HepG2 (cell line): Measurements from ENCODE around the gene CIAO3. TPM values are rescaled to one million over a fixed set of nuclear protein-coding genes. Genes with fewer than 3 reads are reported as not detected.

Experiments
- CHD2 ChIP-seq: IDR thresholded peaks from 2 replicates; pipeline ENCODE4 v1.6.1; 2011; ENCODE audit warnings: low read depth, low read length, improper control_type of control experiment
- FIP1L1 ChIP-seq: fragments of 200-400 bp; formaldehyde crosslinking; IDR thresholded peaks from 2 replicates; pipeline ENCODE4 v1.6.1; 2018; ENCODE audit warnings: low read depth, mild to moderate bottlenecking, low read length, moderate library complexity, borderline replicate concordance; ENCODE audit not compliant: insufficient read depth
- FOXM1 ChIP-seq: sonication (generic); formaldehyde crosslinking; IDR thresholded peaks from 2 replicates; pipeline ENCODE4 v1.5.0; 2020; ENCODE audit warnings: missing genetic modification reagents
- KLF12 ChIP-seq: sonication (generic); formaldehyde crosslinking; IDR thresholded peaks from 2 replicates; pipeline ENCODE4 v1.4.0; 2020; ENCODE audit warnings: missing genetic modification reagents, borderline replicate concordance
- MAFK ChIP-seq, 2 experiments: IDR thresholded peaks in 1 of 2; conservative IDR thresholded peaks in 1 of 2; 2 replicates each; pipeline ENCODE4 v1.6.1; 2011; ENCODE audit warnings: improper control_type of control experiment in 2 of 2, low read length in 2 of 2
- ZNF224 ChIP-seq: sonication (generic); formaldehyde crosslinking; IDR thresholded peaks from 2 replicates; pipeline ENCODE4 v1.5.0; 2020; ENCODE audit warnings: mild to moderate bottlenecking, missing genetic modification reagents
- ZNF367 ChIP-seq: sonication (generic); formaldehyde crosslinking; IDR thresholded peaks from 2 replicates; pipeline ENCODE4 v1.4.0; 2020; ENCODE audit warnings: missing genetic modification reagents, borderline replicate concordance
- ZNF430 ChIP-seq: sonication (generic); formaldehyde crosslinking; IDR thresholded peaks from 2 replicates; pipeline ENCODE4 v1.9.0; 2021; ENCODE audit warnings: mild to moderate bottlenecking, missing genetic modification reagents
- ZNF431 ChIP-seq: sonication (generic); formaldehyde crosslinking; IDR thresholded peaks from 2 replicates; pipeline ENCODE4 v1.9.0; 2022; ENCODE audit warnings: missing genetic modification reagents, low read depth, mild to moderate bottlenecking, borderline replicate concordance
- ZNF546 ChIP-seq: sonication (generic); formaldehyde crosslinking; conservative IDR thresholded peaks from 2 replicates; pipeline ENCODE4 v1.8.1; 2023; ENCODE audit warnings: mild to moderate bottlenecking, missing genetic modification reagents
- polyA plus RNA-seq, 8 experiments: library from polyadenylated mRNA; depleted of rRNA in 3 of 8; stranded (reverse) in 7 of 8; unstranded in 1 of 8; fragments of >200 nt; fragmentation: Illumina TruSeq in 4 of 8; extraction: Trizol in 4 of 8; gene quantifications; 2 replicates each; pipeline versions ENCODE4 v1.2.1 to v1.2.3, GENCODE V29; 2011 to 2016; ENCODE audit warnings: low read depth in 4 of 8, missing spikeins in 1 of 8, mixed read lengths in 1 of 8; ENCODE audit not compliant: insufficient read depth in 1 of 8
- total RNA-seq, 5 experiments: library from RNA; depleted of rRNA; stranded (reverse); fragments of >200 nt; fragmentation: Illumina TruSeq; extraction: Trizol; gene quantifications; 2 replicates each; pipeline ENCODE4 v1.2.3, GENCODE V29; 2016; ENCODE audit warnings: low read depth in 1 of 5
- TF ChIP-seq, protein P1 (sequence below): sonication (generic); formaldehyde crosslinking; IDR thresholded peaks from 2 replicates; pipeline ENCODE4 v1.4.0; 2020; ENCODE audit warnings: mild to moderate bottlenecking, missing genetic modification reagents, borderline replicate concordance
- TF ChIP-seq, protein P2 (sequence below): sonication (generic); formaldehyde crosslinking; IDR thresholded peaks from 2 replicates; pipeline ENCODE4 v1.4.0; 2020; ENCODE audit warnings: missing genetic modification reagents
- TF ChIP-seq, protein P3 (sequence below): sonication (generic); formaldehyde crosslinking; IDR thresholded peaks from 2 replicates; pipeline ENCODE4 v1.5.1; 2020; ENCODE audit warnings: mild to moderate bottlenecking, missing genetic modification reagents, borderline replicate concordance
- TF ChIP-seq, protein P4 (sequence below): sonication (generic); formaldehyde crosslinking; IDR thresholded peaks from 2 replicates; pipeline ENCODE4 v1.9.0; 2021; ENCODE audit warnings: missing genetic modification reagents, borderline replicate concordance
- TF ChIP-seq, protein P5 (sequence below): sonication (generic); formaldehyde crosslinking; IDR thresholded peaks from 2 replicates; pipeline ENCODE4 v1.5.1; 2020; ENCODE audit warnings: mild to moderate bottlenecking, missing genetic modification reagents, moderate library complexity

CIAO3 gene
- total and polyA plus RNA-seq, 2 of the 13 experiments (the other 11 are each of a cell fraction or from before 2014, with no cell fraction given), result 21.7 to 25.0 TPM

DNA sequence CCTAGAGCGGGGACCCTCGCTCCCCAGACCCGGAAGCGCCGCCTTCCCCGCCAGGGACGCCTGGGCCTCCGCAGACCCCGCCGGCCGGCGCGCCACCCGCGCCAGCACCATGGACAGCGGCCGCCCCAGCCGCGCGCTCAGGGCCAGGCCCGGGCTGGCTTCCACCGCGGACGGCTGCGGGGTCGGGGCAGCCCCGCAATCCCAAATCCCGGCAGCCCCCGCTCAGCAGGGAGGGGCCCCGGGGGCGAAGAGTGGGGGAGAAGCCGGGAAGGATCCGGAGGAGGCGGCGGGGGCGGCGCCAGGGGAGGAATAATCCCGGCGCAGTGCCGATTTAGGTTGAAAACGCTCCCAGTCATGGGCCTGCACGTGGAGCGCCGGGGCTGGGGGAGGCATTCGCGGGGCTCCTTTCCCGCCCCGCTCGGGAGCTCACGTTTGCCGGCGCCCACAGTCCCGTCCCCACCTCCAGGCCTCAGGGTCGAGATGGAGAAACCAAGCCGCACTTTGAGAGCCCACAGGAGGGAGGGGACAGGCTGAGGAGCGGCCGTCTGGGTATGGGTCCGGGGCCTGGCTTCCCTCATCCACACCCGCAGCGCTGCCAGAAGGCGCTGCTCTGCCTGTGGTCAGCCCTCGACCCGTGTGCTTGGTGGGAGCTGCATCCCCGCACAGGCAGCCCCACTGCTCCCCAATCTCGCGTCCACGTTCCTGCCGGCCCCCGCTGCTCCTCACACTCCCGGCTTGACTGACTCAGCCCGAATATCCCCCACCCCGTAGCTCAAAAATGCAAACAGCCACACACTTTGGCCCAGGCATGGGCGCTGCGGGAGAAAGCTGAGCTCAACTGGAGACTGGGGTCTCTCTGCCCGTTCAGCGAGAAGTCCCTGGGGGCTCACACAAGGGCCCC, 39.9 kb downstream of the CIAO3 start (continued):
- TF ChIP-seq, protein P1, sequence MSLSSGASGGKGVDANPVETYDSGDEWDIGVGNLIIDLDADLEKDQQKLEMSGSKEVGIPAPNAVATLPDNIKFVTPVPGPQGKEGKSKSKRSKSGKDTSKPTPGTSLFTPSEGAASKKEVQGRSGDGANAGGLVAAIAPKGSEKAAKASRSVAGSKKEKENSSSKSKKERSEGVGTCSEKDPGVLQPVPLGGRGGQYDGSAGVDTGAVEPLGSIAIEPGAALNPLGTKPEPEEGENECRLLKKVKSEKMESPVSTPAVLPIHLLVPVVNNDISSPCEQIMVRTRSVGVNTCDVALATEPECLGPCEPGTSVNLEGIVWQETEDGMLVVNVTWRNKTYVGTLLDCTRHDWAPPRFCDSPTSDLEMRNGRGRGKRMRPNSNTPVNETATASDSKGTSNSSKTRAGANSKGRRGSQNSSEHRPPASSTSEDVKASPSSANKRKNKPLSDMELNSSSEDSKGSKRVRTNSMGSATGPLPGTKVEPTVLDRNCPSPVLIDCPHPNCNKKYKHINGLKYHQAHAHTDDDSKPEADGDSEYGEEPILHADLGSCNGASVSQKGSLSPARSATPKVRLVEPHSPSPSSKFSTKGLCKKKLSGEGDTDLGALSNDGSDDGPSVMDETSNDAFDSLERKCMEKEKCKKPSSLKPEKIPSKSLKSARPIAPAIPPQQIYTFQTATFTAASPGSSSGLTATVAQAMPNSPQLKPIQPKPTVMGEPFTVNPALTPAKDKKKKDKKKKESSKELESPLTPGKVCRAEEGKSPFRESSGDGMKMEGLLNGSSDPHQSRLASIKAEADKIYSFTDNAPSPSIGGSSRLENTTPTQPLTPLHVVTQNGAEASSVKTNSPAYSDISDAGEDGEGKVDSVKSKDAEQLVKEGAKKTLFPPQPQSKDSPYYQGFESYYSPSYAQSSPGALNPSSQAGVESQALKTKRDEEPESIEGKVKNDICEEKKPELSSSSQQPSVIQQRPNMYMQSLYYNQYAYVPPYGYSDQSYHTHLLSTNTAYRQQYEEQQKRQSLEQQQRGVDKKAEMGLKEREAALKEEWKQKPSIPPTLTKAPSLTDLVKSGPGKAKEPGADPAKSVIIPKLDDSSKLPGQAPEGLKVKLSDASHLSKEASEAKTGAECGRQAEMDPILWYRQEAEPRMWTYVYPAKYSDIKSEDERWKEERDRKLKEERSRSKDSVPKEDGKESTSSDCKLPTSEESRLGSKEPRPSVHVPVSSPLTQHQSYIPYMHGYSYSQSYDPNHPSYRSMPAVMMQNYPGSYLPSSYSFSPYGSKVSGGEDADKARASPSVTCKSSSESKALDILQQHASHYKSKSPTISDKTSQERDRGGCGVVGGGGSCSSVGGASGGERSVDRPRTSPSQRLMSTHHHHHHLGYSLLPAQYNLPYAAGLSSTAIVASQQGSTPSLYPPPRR (CRISPR knock-in tag), result no peak
- TF ChIP-seq MAFK (conservative IDR thresholded peaks at IDR 0.05 in 1 of 2, IDR thresholded peaks at IDR 0.05 in 1 of 2; ENCODE audit: low read length in 2 of 2), result no peak
- TF ChIP-seq ZNF224 (CRISPR knock-in tag), result no peak
- TF ChIP-seq, protein P2, sequence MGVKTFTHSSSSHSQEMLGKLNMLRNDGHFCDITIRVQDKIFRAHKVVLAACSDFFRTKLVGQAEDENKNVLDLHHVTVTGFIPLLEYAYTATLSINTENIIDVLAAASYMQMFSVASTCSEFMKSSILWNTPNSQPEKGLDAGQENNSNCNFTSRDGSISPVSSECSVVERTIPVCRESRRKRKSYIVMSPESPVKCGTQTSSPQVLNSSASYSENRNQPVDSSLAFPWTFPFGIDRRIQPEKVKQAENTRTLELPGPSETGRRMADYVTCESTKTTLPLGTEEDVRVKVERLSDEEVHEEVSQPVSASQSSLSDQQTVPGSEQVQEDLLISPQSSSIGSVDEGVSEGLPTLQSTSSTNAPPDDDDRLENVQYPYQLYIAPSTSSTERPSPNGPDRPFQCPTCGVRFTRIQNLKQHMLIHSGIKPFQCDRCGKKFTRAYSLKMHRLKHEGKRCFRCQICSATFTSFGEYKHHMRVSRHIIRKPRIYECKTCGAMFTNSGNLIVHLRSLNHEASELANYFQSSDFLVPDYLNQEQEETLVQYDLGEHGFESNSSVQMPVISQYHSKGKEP (CRISPR knock-in tag), result peak; percentile 84
- no peak for TF ChIP-seq FOXM1 (CRISPR knock-in tag)
- TF ChIP-seq, protein P3, sequence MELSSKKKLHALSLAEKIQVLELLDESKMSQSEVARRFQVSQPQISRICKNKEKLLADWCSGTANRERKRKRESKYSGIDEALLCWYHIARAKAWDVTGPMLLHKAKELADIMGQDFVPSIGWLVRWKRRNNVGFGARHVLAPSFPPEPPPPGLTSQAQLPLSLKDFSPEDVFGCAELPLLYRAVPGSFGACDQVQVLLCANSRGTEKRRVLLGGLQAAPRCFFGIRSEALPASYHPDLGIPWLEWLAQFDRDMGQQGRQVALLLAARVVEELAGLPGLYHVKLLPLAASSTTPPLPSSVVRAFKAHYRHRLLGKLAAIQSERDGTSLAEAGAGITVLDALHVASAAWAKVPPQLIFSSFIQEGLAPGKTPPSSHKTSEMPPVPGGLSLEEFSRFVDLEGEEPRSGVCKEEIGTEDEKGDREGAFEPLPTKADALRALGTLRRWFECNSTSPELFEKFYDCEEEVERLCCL, result no peak
- TF ChIP-seq KLF12 (CRISPR knock-in tag), result peak; percentile 82
- no peak for TF ChIP-seq CHD2
- no peak for TF ChIP-seq ZNF431 (CRISPR knock-in tag)
- no peak for TF ChIP-seq FIP1L1
- TF ChIP-seq ZNF546, result 0 out of 2 replicates have a peak, but pooled peaks have one; percentile 38
- TF ChIP-seq, protein P4, sequence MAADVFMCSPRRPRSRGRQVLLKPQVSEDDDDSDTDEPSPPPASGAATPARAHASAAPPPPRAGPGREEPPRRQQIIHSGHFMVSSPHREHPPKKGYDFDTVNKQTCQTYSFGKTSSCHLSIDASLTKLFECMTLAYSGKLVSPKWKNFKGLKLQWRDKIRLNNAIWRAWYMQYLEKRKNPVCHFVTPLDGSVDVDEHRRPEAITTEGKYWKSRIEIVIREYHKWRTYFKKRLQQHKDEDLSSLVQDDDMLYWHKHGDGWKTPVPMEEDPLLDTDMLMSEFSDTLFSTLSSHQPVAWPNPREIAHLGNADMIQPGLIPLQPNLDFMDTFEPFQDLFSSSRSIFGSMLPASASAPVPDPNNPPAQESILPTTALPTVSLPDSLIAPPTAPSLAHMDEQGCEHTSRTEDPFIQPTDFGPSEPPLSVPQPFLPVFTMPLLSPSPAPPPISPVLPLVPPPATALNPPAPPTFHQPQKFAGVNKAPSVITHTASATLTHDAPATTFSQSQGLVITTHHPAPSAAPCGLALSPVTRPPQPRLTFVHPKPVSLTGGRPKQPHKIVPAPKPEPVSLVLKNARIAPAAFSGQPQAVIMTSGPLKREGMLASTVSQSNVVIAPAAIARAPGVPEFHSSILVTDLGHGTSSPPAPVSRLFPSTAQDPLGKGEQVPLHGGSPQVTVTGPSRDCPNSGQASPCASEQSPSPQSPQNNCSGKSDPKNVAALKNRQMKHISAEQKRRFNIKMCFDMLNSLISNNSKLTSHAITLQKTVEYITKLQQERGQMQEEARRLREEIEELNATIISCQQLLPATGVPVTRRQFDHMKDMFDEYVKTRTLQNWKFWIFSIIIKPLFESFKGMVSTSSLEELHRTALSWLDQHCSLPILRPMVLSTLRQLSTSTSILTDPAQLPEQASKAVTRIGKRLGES (CRISPR knock-in tag), result peak; percentile 88; the same call in 1 of the 2 replicates
- TF ChIP-seq, protein P5, sequence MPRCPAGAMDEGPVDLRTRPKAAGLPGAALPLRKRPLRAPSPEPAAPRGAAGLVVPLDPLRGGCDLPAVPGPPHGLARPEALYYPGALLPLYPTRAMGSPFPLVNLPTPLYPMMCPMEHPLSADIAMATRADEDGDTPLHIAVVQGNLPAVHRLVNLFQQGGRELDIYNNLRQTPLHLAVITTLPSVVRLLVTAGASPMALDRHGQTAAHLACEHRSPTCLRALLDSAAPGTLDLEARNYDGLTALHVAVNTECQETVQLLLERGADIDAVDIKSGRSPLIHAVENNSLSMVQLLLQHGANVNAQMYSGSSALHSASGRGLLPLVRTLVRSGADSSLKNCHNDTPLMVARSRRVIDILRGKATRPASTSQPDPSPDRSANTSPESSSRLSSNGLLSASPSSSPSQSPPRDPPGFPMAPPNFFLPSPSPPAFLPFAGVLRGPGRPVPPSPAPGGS (CRISPR knock-in tag), result peak; percentile 89
- TF ChIP-seq ZNF367 (CRISPR knock-in tag), result peak; percentile 89; the same call in 1 of the 2 replicates
- no peak for TF ChIP-seq ZNF430 (CRISPR knock-in tag)
